IPS-18a (cell line): Measurements from ENCODE around the gene SDF4.
"Not testable (repeated sequence)": the region's sequence is repeated elsewhere in the genome, so short reads cannot be mapped to it uniquely, and the experiment has no call there.

Experiments
- H3K27ac ChIP-seq: one replicate; pipeline ENCODE4 v1.5.1; 2013; ENCODE audit warnings: low read length
- H3K27me3 ChIP-seq: one replicate; pipeline ENCODE4 v1.6.1; 2013; ENCODE audit warnings: mild to moderate bottlenecking, low read length; ENCODE audit not compliant: control insufficient read depth, insufficient read depth
- H3K36me3 ChIP-seq: one replicate; pipeline ENCODE4 v1.6.1; 2013; ENCODE audit warnings: low read depth, low read length; ENCODE audit not compliant: control insufficient read depth
- H3K4me1 ChIP-seq: one replicate; pipeline ENCODE4 v1.6.1; 2013; ENCODE audit warnings: low read depth, low read length; ENCODE audit not compliant: control insufficient read depth
- H3K4me3 ChIP-seq: one replicate; pipeline ENCODE4 v1.5.1; 2013; ENCODE audit warnings: low read length
- H3K9ac ChIP-seq: one replicate; pipeline ENCODE4 v1.6.1; 2013; ENCODE audit warnings: mild to moderate bottlenecking, low read length, moderate library complexity
- H3K9me3 ChIP-seq: one replicate; pipeline ENCODE4 v1.6.1; 2013; ENCODE audit warnings: low read depth, low read length; ENCODE audit not compliant: control insufficient read depth

Gene SDF4

GRCh38 chr1:1256956-1257871 lies 25.4 kb upstream of the SDF4 start:
- H3K27me3 ChIP-seq: no peaks in the 10 kb centered on the region

GRCh38 chr1:1255611-1256010 lies 23.8 kb upstream of the SDF4 start:
- Histone ChIP-seq H3K4me1 (peaks cover 6% of the 10 kb centered on the region), H3K9me3 (no peaks in the 10 kb centered on the region), H3K27ac (no peak overlapping the region), H3K9ac (no peak overlapping the region), H3K27me3 (no peaks in the 10 kb centered on the region), H3K36me3 (peaks cover 19% of the 10 kb centered on the region), H3K4me3 (no peak overlapping the region)

More at GRCh38 chr1:1256956-1257871, 25.4 kb upstream of the SDF4 start:
- Histone ChIP-seq H3K27ac (no peak overlapping the region), H3K36me3 (peaks cover 22% of the 10 kb centered on the region), H3K4me3 (no peak overlapping the region), H3K9me3 (no peaks in the 10 kb centered on the region), H3K4me1 (peaks cover 6% of the 10 kb centered on the region), H3K9ac (no peak overlapping the region)

GRCh38 chr1:1255078-1255477 lies 23.3 kb upstream of the SDF4 start:
- Histone ChIP-seq H3K27ac (no peak overlapping the region), H3K9ac (no peak overlapping the region), H3K27me3 (no peaks in the 10 kb centered on the region), H3K9me3 (no peaks in the 10 kb centered on the region), H3K4me1 (peaks cover 6% of the 10 kb centered on the region), H3K36me3 (peaks cover 19% of the 10 kb centered on the region), H3K4me3 (no peak overlapping the region)

GRCh38 chr1:1254667-1254998 lies 22.8 kb upstream of the SDF4 start:
- H3K9me3 ChIP-seq: no peaks in the 10 kb centered on the region
- H3K4me3 ChIP-seq: no peak overlapping the region
- H3K4me1 ChIP-seq: peaks cover 6% of the 10 kb centered on the region
- H3K27me3 ChIP-seq: no peaks in the 10 kb centered on the region
- no peak overlapping the region for H3K27ac ChIP-seq
- H3K36me3 ChIP-seq: peaks cover 16% of the 10 kb centered on the region
- no peak overlapping the region for H3K9ac ChIP-seq

- H3K27ac ChIP-seq: no peak overlapping the region
- H3K27me3 ChIP-seq: no peaks in the 10 kb centered on the region
- peaks cover 6% of the 10 kb centered on the region for H3K4me1 ChIP-seq
- no peaks in the 10 kb centered on the region for H3K9me3 ChIP-seq
- H3K4me3 ChIP-seq: no peak overlapping the region
- H3K36me3 ChIP-seq: peaks cover 14% of the 10 kb centered on the region
- no peak overlapping the region for H3K9ac ChIP-seq
Measured at GRCh38 chr1:1253972-1254666, 22.3 kb upstream of the SDF4 start.

- H3K27me3 ChIP-seq: peaks cover 2% of the 10 kb centered on the region
- no peaks in the 10 kb centered on the region for H3K9me3 ChIP-seq
- H3K9ac ChIP-seq: no peak overlapping the region
- H3K36me3 ChIP-seq: peaks cover 10% of the 10 kb centered on the region
- H3K27ac ChIP-seq: no peak overlapping the region
- H3K4me3 ChIP-seq: no peak overlapping the region
- peaks cover 6% of the 10 kb centered on the region for H3K4me1 ChIP-seq
Measured at GRCh38 chr1:1253314-1253713, 21.5 kb upstream of the SDF4 start.

GRCh38 chr1:1250786-1251284 lies 19.0 kb upstream of the SDF4 start:
- Histone ChIP-seq H3K27me3 (peaks cover 26% of the 10 kb centered on the region), H3K36me3 (peaks cover 6% of the 10 kb centered on the region), H3K4me3 (no peak overlapping the region), H3K9me3 (no peaks in the 10 kb centered on the region), H3K4me1 (no peaks in the 10 kb centered on the region), H3K27ac (no peak overlapping the region), H3K9ac (no peak overlapping the region)

GRCh38 chr1:1248009-1248913 lies 16.5 kb upstream of the SDF4 start:
- not testable (repeated sequence) for H3K36me3 ChIP-seq, H3K9me3 ChIP-seq, H3K4me1 ChIP-seq, H3K9ac ChIP-seq, H3K4me3 ChIP-seq, H3K27ac ChIP-seq
- peaks cover 29% of the 10 kb centered on the region for H3K27me3 ChIP-seq

GRCh38 chr1:1247341-1247913 lies 15.6 kb upstream of the SDF4 start:
- Histone ChIP-seq H3K4me1 (no peaks in the 10 kb centered on the region), H3K27me3 (peaks cover 29% of the 10 kb centered on the region), H3K9me3 (no peaks in the 10 kb centered on the region), H3K36me3 (no peaks in the 10 kb centered on the region), H3K27ac (no peak overlapping the region), H3K4me3 (no peak overlapping the region), H3K9ac (no peak overlapping the region)

- Histone ChIP-seq H3K36me3 (no peaks in the 10 kb centered on the region), H3K27ac (no peak within 1 kb of the TSS), H3K4me3 (no peak within 1 kb of the TSS), H3K4me1 (no peaks in the 10 kb centered on the region), H3K9me3 (no peaks in the 10 kb centered on the region), H3K9ac (no peak within 1 kb of the TSS), H3K27me3 (peaks cover 29% of the 10 kb centered on the region)
Measured at GRCh38 chr1:1246577-1247340, 15.0 kb upstream of the SDF4 start, which contains the start of gene C1QTNF12. Gene C1QTNF12 (minus strand): TSS chr1:1246722. CDS start chr1:1246690, 32 bp downstream.
